H1 (cell line): ENCODE data around the gene MGAT5. TPM values are rescaled to one million over a fixed set of nuclear protein-coding genes. Genes with fewer than 3 reads are reported as not detected.

Experiments used
- CTBP2 ChIP-seq: IDR thresholded peaks from 2 replicates; pipeline ENCODE4 v1.7.0; 2011; ENCODE audit warnings: borderline replicate concordance, mild to moderate bottlenecking, moderate library complexity, mixed read lengths, low read length; ENCODE audit not compliant: insufficient read depth, insufficient read length
- KDM1A ChIP-seq: fragments of 200-600, 300-600 bp; sonication (generic); IDR thresholded peaks from 2 replicates; pipeline ENCODE4 v1.7.1; 2016; ENCODE audit warnings: mild to moderate bottlenecking, low read length, borderline replicate concordance
- RXRA ChIP-seq: IDR thresholded peaks from 2 replicates; pipeline ENCODE4 v1.6.1; 2011; ENCODE audit warnings: low read depth, mild to moderate bottlenecking, low read length, moderate library complexity; ENCODE audit not compliant: insufficient read depth
- SRF ChIP-seq: IDR thresholded peaks from 2 replicates; pipeline ENCODE4 v1.6.1; 2011; ENCODE audit warnings: mild to moderate bottlenecking, low read depth, low read length, moderate library complexity
- polyA plus RNA-seq, 7 experiments: library from polyadenylated mRNA; depleted of rRNA in 3 of 7; stranded (reverse) in 5 of 7; unstranded in 2 of 7; fragments of >200 nt in 5 of 7; fragments of 200-250 nt in 2 of 7; gene quantifications; 1 replicate in 5 of 7; 2 replicates in 1 of 7; 4 replicates in 1 of 7; pipeline versions ENCODE4 v1.2.1 to v1.2.3, GENCODE V29; 2011 to 2013; ENCODE audit warnings: missing spikeins in 2 of 7, mixed read lengths in 2 of 7
- total RNA-seq: library from RNA; stranded (reverse); fragmentation: NEBNext Ultra II Directional; extraction: Animal tissue kit (Norgen Biotek cat#: 25700); gene quantifications from 2 replicates; pipeline ENCODE4 v1.2.1, GENCODE V29; 2021

The MGAT5 gene
- total and polyA plus RNA-seq, 2 of the 8 experiments (the other 6 are each of a cell fraction or from before 2014, with no cell fraction given), result 11.2 to 49.2 TPM

DNA sequence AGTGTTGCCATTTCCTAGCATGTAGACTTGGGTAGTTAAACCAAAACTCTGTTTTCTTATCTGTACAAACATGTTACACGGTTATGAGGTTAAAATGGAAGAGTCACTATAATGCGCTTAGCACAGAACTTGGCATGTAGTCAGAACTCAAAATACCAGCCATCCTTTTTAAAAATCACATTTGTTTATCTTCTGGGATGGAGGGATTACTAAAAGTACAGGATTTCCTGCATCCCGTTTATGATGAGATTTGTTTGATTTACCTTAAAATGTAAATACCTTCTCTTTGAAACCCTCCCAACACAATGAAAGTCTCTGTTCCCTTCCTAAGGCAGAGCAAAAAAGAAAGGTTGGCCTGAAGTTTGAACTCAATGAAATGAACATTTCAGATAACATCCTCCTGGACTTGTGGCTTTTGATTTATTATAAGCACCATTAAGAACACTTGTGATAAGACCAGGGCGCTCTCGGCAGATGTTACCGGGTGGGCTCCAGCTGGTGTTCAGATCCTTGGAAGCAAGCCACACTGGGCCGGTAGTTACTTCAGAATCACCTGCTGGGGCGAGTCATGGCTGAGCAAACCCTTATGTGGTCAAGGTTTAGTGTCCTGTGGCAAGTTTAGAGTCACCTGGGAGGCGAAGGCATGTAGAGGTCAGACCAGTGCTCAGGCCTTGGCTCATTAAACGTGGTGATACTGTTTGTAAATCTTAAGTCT lies 105.7 kb downstream of the MGAT5 start (continued):
- TF ChIP-seq KDM1A (no peak), CTBP2 (no peak), SRF (no peak), RXRA (no peak)
